CD14-positive monocyte (primary cell): ENCODE results near the gene TMEM95. TPM values are rescaled to one million over a fixed set of nuclear protein-coding genes. Genes with fewer than 3 reads are reported as not detected.
"Not testable (repeated sequence)": the region's sequence is repeated elsewhere in the genome, so short reads cannot be mapped to it uniquely, and the experiment has no call there.

Experiments
- DNase-seq, 3 donors: peaks; one replicate each; pipeline ENCODE4 v3.0.0-alpha.2; 2011 to 2022
- H2AFZ ChIP-seq: 2 replicates; pipeline ENCODE4 v1.6.0; 2012; ENCODE audit warnings: mild to moderate bottlenecking, low read depth, low read length, inconsistent platforms; ENCODE audit not compliant: insufficient read depth, poor library complexity, severe bottlenecking
- H3K27ac ChIP-seq, 2 donors: 1 replicate in 1 of 2; 2 replicates in 1 of 2; pipeline ENCODE4 v1.5.1; 2012 to 2013; ENCODE audit warnings: low read length in 2 of 2, control low read depth in 1 of 2, inconsistent platforms in 1 of 2, low read depth in 1 of 2, mild to moderate bottlenecking in 1 of 2
- H3K27me3 ChIP-seq, 2 donors: one replicate each; pipeline versions ENCODE4 v1.6.0 to v1.6.1; 2011 to 2013; ENCODE audit warnings: low read length in 2 of 2; ENCODE audit not compliant: control insufficient read depth in 2 of 2, insufficient read depth in 2 of 2
- H3K36me3 ChIP-seq, 2 donors: replicated peaks in 1 of 2; 1 replicate in 1 of 2; 2 replicates in 1 of 2; pipeline versions ENCODE4 v1.5.1 to v1.6.1; 2012 to 2013; ENCODE audit warnings: low read length in 2 of 2, control low read depth in 1 of 2, inconsistent platforms in 1 of 2, mild to moderate bottlenecking in 1 of 2; ENCODE audit not compliant: insufficient read depth in 2 of 2, control insufficient read depth in 1 of 2
- H3K4me1 ChIP-seq, 2 donors: 1 replicate in 1 of 2; 2 replicates in 1 of 2; pipeline versions ENCODE4 v1.5.1 to v1.6.1; 2012 to 2013; ENCODE audit warnings: low read length in 2 of 2, control low read depth in 1 of 2, inconsistent platforms in 1 of 2, mild to moderate bottlenecking in 1 of 2, moderate library complexity in 1 of 2; ENCODE audit not compliant: insufficient read depth in 2 of 2, control insufficient read depth in 1 of 2
- H3K4me2 ChIP-seq: replicated peaks from 2 replicates; pipeline ENCODE3; 2012; ENCODE audit warnings: low read length, moderate library complexity, mild to moderate bottlenecking; ENCODE audit not compliant: poor library complexity, severe bottlenecking; ENCODE audit errors: extremely low read depth
- H3K4me3 ChIP-seq, 3 experiments: fragments of 200-600 bp in 1 of 3; sonication (generic) in 1 of 3; replicated peaks in 1 of 3; 1 replicate in 2 of 3; 2 replicates in 1 of 3; pipeline ENCODE4 v1.5.1; 2011 to 2013; ENCODE audit warnings: low read length in 3 of 3, mild to moderate bottlenecking in 3 of 3, control low read depth in 2 of 3, low read depth in 2 of 3, inconsistent platforms in 1 of 3, moderate library complexity in 1 of 3
- H3K79me2 ChIP-seq: 2 replicates; pipeline ENCODE4 v1.6.0; 2012; ENCODE audit warnings: mild to moderate bottlenecking, control low read depth, inconsistent platforms, low read length, moderate library complexity; ENCODE audit not compliant: insufficient read depth
- H3K9ac ChIP-seq: 2 replicates; pipeline ENCODE4 v1.6.0; 2017; ENCODE audit warnings: low read length, mild to moderate bottlenecking; ENCODE audit not compliant: insufficient read depth, poor library complexity, severe bottlenecking
- H3K9me3 ChIP-seq, 2 donors: replicated peaks in 1 of 2; 1 replicate in 1 of 2; 2 replicates in 1 of 2; pipeline versions ENCODE4 v1.5.1 to v1.6.1; 2012 to 2013; ENCODE audit warnings: low read length in 2 of 2, control low read depth in 1 of 2; ENCODE audit not compliant: control insufficient read depth in 1 of 2, insufficient read depth in 1 of 2
- H4K20me1 ChIP-seq: 2 replicates; pipeline ENCODE4 v1.6.0; 2012; ENCODE audit warnings: mild to moderate bottlenecking, low read length, control low read depth, moderate library complexity; ENCODE audit not compliant: insufficient read depth
- H3K27ac Mint-ChIP-seq, 7 donors: one replicate each; pipeline ENCODE4 v1.8.0; 2020; ENCODE audit warnings: mild to moderate bottlenecking in 7 of 7, mixed read lengths in 7 of 7, moderate library complexity in 6 of 7, inconsistent platforms in 2 of 7
- H3K27me3 Mint-ChIP-seq, 3 donors: one replicate each; pipeline ENCODE4 v1.8.0; 2021 to 2022; ENCODE audit warnings: low read depth in 3 of 3, mild to moderate bottlenecking in 3 of 3, mixed read lengths in 3 of 3, moderate library complexity in 3 of 3, inconsistent platforms in 1 of 3
- H3K36me3 Mint-ChIP-seq, 2 donors: one replicate each; pipeline ENCODE4 v1.8.0; 2020; ENCODE audit warnings: mixed read lengths in 2 of 2, inconsistent platforms in 1 of 2, mild to moderate bottlenecking in 1 of 2
- H3K4me1 Mint-ChIP-seq: one replicate; pipeline ENCODE4 v1.8.0; 2020; ENCODE audit warnings: mild to moderate bottlenecking, mixed read lengths
- H3K4me3 Mint-ChIP-seq, 2 donors: one replicate each; pipeline ENCODE4 v1.8.0; 2020; ENCODE audit warnings: mild to moderate bottlenecking in 2 of 2, mixed read lengths in 2 of 2, moderate library complexity in 1 of 2
- H3K9me3 Mint-ChIP-seq, 7 donors: one replicate each; pipeline ENCODE4 v1.8.0; 2020 to 2022; ENCODE audit warnings: mixed read lengths in 7 of 7, mild to moderate bottlenecking in 6 of 7, moderate library complexity in 6 of 7, inconsistent platforms in 2 of 7
- WGBS: methylation state at CpG from one replicate; pipeline ENCODE4 v1.1.5; 2013; ENCODE audit warnings: missing lambda C conversion rate; ENCODE audit not compliant: insufficient coverage; 5-methylcytosine and 5-hydroxymethylcytosine counted together
- intact Hi-C, 2 donors: fragments of 100-400 bp; cut with micrococcal nuclease; formaldehyde crosslinking; loops; one replicate each; pipeline versions ENCODE4 v1.15.0 to v1.15.1; 2023
- polyA plus RNA-seq, 3 donors: library from polyadenylated mRNA; depleted of rRNA in 1 of 3; unstranded in 2 of 3; stranded (reverse) in 1 of 3; fragments of 300-500 nt in 2 of 3; fragments of >200 nt in 1 of 3; fragmentation: Illumina TruSeq in 2 of 3; gene quantifications; 1 replicate in 2 of 3; 2 replicates in 1 of 3; pipeline ENCODE4 v1.2.3, GENCODE V29; 2012 to 2021
- TF ChIP-seq, protein P1 (sequence below): fragments of 200-600 bp; IDR thresholded peaks from one replicate; pipeline ENCODE4 v1.8.0; 2022; ENCODE audit warnings: antibody characterized with exemption, mild to moderate bottlenecking

The TMEM95 gene
- polyA plus RNA-seq, 3 donors: not detected

DNA sequence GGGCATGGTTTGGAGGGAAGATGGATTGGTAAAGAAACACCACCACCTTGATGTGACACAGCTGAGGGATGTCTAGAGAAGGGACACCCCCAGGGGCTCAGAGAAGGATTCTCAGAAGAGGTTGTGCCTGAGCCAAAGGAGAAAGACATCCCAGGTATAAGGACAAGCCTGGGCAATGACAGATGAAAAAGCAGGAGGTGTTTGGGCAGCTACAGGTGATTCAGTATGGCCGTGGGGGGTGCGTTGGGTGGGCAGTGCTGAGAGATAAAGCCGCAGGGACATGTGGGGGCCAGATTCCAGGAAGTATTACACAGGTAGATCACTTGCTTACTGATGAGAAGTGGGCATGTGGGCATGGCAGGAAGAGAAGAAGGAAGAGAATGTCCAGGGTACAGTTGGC, 7.0 kb downstream of the TMEM95 start:
- 60% methylated on average over 3 of the region's 3 CpGs for WGBS
- no peaks in the 10 kb centered on the region for H3K79me2 ChIP-seq
- intact Hi-C loops: no loop called here
- no peaks in the 10 kb centered on the region for H3K4me1 Mint-ChIP-seq
- no peaks in the 10 kb centered on the region for H3K36me3 Mint-ChIP-seq
- H3K4me3 Mint-ChIP-seq: no peak overlapping the region
- H3K4me3 ChIP-seq: no peak overlapping the region
- no peak overlapping the region for H3K27ac ChIP-seq
- no peaks in the 10 kb centered on the region for H3K9me3 Mint-ChIP-seq
- H3K9ac ChIP-seq: no peak overlapping the region
- H3K4me2 ChIP-seq: no peak overlapping the region
- H2AFZ ChIP-seq: no peak overlapping the region
- H3K36me3 ChIP-seq: no peaks in the 10 kb centered on the region
- peaks cover 0 to 8% (median 3%) of the 10 kb centered on the region in 3 donors for H3K27me3 Mint-ChIP-seq
- TF ChIP-seq, protein P1, sequence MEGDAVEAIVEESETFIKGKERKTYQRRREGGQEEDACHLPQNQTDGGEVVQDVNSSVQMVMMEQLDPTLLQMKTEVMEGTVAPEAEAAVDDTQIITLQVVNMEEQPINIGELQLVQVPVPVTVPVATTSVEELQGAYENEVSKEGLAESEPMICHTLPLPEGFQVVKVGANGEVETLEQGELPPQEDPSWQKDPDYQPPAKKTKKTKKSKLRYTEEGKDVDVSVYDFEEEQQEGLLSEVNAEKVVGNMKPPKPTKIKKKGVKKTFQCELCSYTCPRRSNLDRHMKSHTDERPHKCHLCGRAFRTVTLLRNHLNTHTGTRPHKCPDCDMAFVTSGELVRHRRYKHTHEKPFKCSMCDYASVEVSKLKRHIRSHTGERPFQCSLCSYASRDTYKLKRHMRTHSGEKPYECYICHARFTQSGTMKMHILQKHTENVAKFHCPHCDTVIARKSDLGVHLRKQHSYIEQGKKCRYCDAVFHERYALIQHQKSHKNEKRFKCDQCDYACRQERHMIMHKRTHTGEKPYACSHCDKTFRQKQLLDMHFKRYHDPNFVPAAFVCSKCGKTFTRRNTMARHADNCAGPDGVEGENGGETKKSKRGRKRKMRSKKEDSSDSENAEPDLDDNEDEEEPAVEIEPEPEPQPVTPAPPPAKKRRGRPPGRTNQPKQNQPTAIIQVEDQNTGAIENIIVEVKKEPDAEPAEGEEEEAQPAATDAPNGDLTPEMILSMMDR: no peak
- no peaks in the 10 kb centered on the region for H3K27me3 ChIP-seq
- no peak overlapping the region for H3K27ac Mint-ChIP-seq
- no peaks in the 10 kb centered on the region for H3K4me1 ChIP-seq
- no peaks in the 10 kb centered on the region for H3K9me3 ChIP-seq
- DNase-seq: no peak
- no peaks in the 10 kb centered on the region for H4K20me1 ChIP-seq

DNA sequence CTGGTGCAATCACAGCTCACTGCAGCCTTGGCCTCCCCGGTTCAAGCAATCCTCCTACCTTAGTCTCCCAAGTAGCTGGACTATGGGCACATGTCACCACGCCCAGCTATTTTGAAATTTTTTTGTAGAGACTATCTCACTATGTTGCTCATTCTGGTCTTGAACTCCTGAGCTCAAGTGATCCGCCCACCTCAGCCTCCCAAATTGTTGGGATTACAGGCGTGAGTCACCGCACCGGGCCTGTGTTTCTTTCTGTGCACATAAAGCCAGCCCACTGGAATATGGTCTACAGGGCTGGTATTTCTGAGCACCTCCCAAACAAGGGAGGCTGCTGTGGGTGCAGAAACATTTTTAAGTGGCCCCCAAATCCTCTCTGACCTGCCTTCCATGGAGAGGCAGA, 8.4 kb downstream of the TMEM95 start:
- no peaks in the 10 kb centered on the region for H3K9me3 ChIP-seq
- peaks cover 3 to 12% (median 4%) of the 10 kb centered on the region in 3 donors for H3K27me3 Mint-ChIP-seq
- H3K9ac ChIP-seq: no peak overlapping the region
- DNase-seq: no peak
- no peak overlapping the region for H2AFZ ChIP-seq
- H3K9me3 Mint-ChIP-seq: no peaks in the 10 kb centered on the region
- no peaks in the 10 kb centered on the region for H3K4me1 ChIP-seq
- TF ChIP-seq, protein P1: no peak
- H4K20me1 ChIP-seq: no peaks in the 10 kb centered on the region
- H3K4me3 Mint-ChIP-seq: no peak overlapping the region
- H3K79me2 ChIP-seq: no peaks in the 10 kb centered on the region
- WGBS: 94% methylated on average over 6 of the region's 6 CpGs
- H3K4me1 Mint-ChIP-seq: no peaks in the 10 kb centered on the region
- H3K27ac ChIP-seq: no peak overlapping the region
- no peaks in the 10 kb centered on the region for H3K27me3 ChIP-seq
- H3K4me3 ChIP-seq: no peak overlapping the region
- H3K4me2 ChIP-seq: no peak overlapping the region
- no peaks in the 10 kb centered on the region for H3K36me3 Mint-ChIP-seq
- intact Hi-C loops: no loop called here
- H3K27ac Mint-ChIP-seq: peak overlapping the region in 1 of 7 donors; percentile 14
- H3K36me3 ChIP-seq: no peaks in the 10 kb centered on the region

DNA sequence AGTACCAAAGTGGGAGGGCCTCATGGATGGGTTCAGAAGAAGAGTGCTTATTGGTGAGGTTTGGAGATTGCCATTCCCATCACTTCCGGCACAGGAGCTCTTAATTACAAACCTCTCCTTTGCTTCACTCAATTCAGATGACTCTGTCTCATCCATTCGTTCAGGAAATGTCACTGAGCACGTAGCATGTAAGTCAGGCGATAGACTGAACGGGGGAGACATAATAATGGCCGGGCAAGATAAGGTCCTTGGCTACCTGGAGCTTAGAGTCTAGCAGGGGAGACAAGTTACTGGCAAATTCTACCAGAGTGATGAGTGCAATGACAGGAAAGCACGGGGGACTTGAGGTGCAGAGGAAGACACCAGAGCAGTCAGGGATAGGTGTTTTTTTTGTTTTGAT, 11.0 kb downstream of the TMEM95 start:
- H2AFZ ChIP-seq, H3K4me2 ChIP-seq, H3K27ac ChIP-seq, H3K4me3 ChIP-seq, H3K79me2 ChIP-seq, H3K27me3 ChIP-seq, H3K4me3 Mint-ChIP-seq, H3K9me3 Mint-ChIP-seq, DNase-seq, H3K4me1 Mint-ChIP-seq, intact Hi-C loops, H3K4me1 ChIP-seq, H3K36me3 Mint-ChIP-seq, H3K9ac ChIP-seq, H3K9me3 ChIP-seq, H3K27ac Mint-ChIP-seq, H4K20me1 ChIP-seq, H3K36me3 ChIP-seq: not testable (repeated sequence)
- H3K27me3 Mint-ChIP-seq: peaks cover 5 to 16% (median 9%) of the 10 kb centered on the region in 3 donors
- no CpG with 5 or more reads among the region's 7 CpGs for WGBS
